ENCODE results near the gene NINL.
A peak's percentile ranks its signal among the peaks of the same experiment; 100 is the strongest.
"Not testable (repeated sequence)": the region's sequence is repeated elsewhere in the genome, so short reads cannot be mapped to it uniquely, and the experiment has no call there.

Gene NINL

GRCh38 chr20:25584905-25585704, at the start of gene NINL:
Gene NINL, minus strand, starts transcription at chr20:25585531. Its CDS starts 58,944 bp downstream, at chr20:25526587.
- DNase-seq, result peak in 2 of 3 donors; percentile 41 to 63

DNA sequence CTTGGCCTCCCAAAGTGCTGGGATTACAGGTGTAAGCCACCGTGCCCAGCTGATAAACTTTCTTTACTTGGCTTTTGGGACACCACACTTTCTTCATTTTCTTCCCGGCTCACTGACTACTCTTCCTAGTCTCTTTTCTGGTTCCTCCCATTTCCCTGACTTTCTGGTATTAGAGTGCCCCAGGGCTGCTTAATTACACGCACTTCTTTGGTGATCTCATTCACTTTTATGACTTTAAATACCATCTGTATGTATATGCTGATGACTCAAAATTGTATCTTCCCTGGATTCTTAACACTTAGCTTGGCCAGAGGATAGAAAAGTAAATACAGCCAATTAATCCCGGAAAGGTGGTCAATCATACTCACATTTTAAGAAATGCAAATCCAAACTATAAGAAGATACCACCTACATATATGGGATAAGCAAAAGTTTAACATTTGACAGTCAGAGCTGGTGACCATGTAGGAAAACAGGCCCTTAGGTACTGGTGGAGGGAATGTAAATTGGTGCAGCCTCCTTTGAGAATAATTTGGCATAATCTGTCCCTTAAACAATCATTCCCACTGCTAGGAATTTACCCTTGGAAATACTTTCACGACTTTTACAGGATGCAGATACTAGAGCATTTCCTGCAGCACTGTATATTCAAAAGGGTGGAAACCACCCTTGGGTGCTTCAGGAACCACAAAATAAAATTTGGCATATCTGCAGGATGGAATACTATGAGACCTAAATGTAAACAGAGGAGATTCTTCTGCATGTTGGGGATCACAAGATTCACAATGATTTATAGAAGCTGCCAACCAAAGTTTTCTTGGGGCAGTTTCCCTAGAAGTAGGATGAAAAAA, 47.8 kb upstream of the NINL start:
- DNase-seq, result no peak

- not testable (repeated sequence) for DNase-seq
These were observed 45.3 kb upstream of the NINL start for GRCh38 chr20:25630615-25631014.

GRCh38 chr20:25629816-25630499, 44.6 kb upstream of the NINL start:
- DNase-seq, result no peak

DNA sequence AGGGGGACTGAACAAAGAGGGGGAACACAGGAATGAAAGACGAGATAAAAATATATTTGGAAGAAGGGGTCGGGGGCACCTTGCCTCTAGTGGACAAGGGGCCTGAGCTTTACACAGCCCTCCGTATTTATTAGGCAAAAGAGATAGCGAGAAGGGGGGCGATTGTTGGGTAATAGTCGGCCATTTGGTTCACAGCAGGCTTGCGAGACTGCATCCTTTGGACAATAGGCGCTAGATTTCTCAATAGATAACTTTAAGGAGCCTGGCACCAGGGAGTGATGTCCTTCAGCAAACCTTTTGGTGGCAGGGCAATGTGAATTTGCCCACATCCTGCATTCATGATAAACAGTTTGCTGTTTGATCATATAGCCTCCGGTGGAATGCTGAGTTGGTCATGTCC, 41.4 kb upstream of the NINL start:
- no peak for DNase-seq

GRCh38 chr20:25624500-25624939, 39.2 kb upstream of the NINL start:
- DNase-seq, result no peak

GRCh38 chr20:25623736-25624499, 38.6 kb upstream of the NINL start, which contains the start of gene NANP:
Gene NANP, minus strand, starts transcription at chr20:25624014. Its CDS starts 66 bp downstream, at chr20:25623948.
- peak; percentile 98 to 99 (median 98) for DNase-seq

DNA sequence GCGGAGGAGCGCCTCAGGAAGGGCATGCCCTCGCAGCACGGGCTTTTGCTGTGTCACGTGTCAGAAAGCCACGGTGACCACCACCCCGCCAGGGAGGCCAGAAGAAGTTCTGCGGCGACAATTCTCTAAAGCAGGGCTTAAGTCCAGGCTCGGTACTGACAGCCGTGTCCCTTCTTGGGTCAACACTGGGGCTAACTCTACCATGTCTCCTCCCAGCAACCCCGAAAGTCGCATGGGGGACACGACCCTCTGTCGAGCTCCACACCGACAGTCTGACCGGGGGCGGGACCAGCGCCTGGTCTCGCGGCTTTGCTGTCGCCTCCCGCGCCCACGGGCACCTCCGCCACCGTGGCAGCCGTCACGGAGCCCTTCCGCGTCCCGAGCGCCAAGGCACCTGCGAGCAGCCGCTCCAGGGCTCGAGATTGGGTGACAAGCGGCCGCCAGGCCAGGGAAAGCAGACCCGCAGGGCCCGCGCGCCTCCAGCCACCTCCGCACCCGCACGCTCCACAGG, 37.9 kb upstream of the NINL start:
- peak; percentile 48 to 65 (median 51) for DNase-seq

DNA sequence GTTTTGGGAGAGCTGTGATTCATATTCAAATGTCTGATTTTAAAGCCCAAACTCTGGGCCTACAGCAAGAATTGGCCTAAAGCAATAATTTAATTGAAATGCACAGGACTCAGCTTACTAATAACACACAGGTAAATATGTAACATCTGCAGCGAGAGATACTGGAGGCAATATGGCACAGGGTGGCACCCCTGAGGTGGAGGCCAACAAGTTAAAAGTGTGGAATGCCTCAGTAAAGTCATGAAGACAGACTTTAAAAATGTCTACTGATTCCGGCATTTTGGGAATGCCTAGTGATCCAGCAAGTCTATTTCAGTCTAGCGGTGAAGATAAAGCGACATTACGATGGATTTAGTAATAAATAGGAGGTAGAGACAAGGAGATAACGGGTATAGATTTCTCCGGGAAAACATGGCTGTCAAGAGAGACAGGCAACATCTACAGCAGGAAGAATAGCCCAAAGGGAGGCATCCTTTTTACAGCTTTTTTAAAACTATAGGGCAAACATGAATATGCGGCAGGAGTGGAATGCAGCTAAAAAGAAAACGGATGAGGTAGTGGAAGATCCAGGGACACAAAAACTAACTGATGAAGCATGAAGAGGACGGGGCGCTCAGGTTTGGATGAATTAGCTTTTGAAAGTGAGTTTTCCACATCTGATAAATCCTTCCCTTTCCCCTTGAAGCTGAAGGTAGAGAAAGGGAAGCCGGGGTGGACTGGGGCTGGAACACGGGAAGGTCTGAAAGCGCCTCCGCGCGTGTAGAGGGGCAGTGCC, 37.3 kb upstream of the NINL start:
- no peak for DNase-seq

DNA sequence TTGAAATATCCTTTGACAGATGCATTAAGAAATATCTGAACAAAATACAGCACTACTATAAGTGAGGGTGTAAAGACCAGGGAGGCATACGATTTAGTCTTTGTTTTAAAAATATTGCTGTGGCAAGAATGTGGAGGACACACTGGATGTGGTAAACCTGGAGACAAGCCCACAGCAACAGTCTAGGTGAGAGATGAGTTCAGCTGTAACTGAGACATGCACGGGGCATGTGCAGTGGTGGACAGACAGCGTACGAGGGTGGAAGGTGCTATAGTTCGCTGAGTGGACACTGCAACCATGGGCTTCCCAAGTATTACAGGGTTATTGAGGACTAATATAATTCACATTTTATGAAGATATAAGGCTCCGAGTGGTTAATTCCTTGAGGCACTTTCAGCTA, 36.7 kb upstream of the NINL start:
- DNase-seq, result no peak

DNA sequence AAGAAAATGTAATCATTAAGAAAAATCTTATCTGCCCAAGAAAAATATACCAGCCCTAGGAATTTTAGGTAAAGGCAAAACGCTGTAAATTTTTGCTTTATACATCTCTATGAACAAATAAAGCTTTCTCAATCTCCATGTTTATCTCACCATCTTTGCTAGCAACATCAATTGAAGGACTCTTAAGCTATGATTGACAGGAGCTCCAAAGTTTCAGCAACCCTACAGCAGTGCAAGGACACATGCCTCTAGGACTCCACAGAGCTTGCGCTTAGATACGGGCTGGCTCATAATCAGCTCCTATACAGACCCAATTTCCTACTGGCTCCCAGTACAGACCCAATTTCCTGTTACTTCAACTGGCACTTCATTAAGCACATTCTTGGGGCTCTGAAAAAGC, 34.2 kb upstream of the NINL start:
- no peak for DNase-seq

DNA sequence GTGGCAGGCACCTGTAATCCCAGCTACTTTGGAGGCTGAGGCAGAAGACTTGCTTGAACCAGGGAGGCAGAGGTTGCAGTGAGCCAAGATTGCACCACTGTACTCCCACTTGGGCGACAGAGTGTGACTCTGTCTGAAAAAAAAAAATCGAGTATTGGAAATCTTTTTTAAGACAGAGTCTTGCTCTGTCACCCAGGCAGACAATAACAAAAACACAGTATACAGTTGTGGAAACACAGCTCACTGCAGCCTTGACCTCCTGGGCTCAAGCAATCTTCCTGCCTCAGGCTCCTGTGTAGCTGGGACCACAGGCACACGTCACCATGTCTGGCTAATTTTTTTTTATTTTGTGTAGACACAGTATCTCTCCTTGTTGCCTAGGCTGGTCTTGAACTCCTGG, 23.4 kb upstream of the NINL start:
- DNase-seq, result no peak

GRCh38 chr20:25606094-25606695, 20.9 kb upstream of the NINL start:
- no peak for DNase-seq

DNA sequence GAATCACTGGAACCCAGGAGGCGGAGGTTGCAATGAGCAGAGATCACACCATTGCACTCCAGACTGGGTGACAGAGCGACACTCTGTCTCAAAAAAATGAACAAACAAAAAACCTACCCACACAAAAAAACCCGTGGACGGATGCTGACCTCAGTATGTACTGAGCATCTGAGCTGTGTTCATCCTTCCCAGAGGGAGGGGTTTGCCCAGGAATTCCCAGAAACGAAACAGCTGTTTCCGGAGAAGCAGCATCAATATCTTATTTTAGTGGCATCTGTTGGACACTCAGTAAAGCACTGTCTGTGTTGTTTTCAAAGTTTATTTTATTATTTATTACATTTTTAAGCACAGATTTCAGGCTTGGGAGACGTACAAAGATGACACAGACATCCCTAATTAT, 19.8 kb upstream of the NINL start:
- peak in 2 of 3 donors; percentile 20 to 29 for DNase-seq

DNA sequence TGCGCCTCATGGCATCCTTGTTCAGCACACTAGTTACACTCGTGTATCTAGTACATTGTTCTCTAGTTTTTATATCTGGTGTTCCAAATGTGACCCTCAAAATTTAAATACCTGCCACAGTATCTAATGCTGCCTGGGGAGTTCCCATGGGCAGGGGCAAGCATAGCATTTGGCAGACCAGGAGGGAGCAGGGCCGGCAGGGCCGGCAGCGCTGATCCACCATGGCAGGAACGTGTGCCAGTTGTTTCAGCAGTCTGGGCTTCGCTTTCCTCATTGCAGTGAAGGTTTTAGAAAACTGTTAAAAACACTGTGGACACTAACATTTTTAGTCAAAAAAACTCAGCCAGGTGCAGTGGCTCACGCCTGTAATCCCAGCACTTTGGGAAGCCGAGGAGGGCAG, 19.3 kb upstream of the NINL start:
- DNase-seq, result no peak

DNA sequence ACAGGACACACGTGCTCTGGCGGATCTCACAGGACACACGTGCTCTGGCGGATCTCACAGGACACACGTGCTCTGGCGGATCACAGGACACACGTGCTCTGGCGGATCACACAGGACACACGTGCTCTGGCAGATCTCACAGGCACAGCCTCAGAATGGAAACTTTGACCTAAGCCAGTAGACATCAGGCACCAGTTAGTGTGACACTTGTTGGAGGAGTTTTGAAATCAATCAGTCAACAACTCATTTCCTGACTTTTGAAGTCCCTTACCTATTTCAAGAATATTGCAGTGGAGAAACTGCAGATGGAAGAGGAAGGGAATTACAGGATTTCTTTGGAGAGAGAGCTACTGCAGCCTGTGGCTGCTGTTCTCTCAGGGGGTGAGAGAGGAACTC, 17.6 kb upstream of the NINL start:
- not testable (repeated sequence) for DNase-seq

- DNase-seq, result not testable (repeated sequence)
These were observed 17.0 kb upstream of the NINL start for GRCh38 chr20:25602191-25602913.

GRCh38 chr20:25601659-25602058, 16.3 kb upstream of the NINL start:
- no peak for DNase-seq

DNA sequence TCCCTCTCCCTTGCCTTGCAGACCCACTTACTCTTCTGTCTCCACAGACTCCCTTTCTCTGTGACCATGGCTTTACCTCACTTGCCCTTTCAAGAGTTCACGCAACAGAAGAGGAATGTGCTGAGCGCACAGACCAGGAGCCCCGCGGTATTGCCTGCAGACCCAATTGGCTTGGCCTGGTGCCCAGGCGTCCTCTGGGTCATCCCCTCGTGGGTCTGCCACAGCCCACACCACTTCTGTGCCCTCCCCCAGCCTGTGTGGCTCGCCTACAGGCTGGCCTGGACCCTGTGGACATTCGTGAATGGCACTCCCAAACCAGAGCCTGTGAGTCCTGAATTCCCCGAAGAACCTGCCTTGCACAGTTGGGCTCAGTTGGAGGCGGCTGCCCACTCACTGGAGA, 15.3 kb upstream of the NINL start:
- DNase-seq, result no peak
